T47D (cell line): ENCODE data around the gene TMEM98.
A peak's percentile ranks its signal among the peaks of the same experiment; 100 is the strongest.
"Not testable (repeated sequence)": the region's sequence is repeated elsewhere in the genome, so short reads cannot be mapped to it uniquely, and the experiment has no call there.

Experiments
- DNase-seq, 2 experiments: peaks; one replicate each; pipeline versions ENCODE4 v3.0.0 to v3.0.0-alpha.2; 2011 to 2012; ENCODE audit warnings: low read depth in 1 of 2, low spot score in 1 of 2
- JUND ChIP-seq: IDR thresholded peaks from 2 replicates; pipeline ENCODE4 v1.6.1; 2012; ENCODE audit warnings: low read depth
- in situ Hi-C: cut with HindIII; loops from 2 replicates; pipeline ENCODE4 v1.10.0; 2016; ENCODE audit warnings: low sequenced_read_pairs, low pct_unique_long_range_greater_than_20kb

The TMEM98 gene

GRCh38 chr17:32936894-32937500 lies 9.0 kb downstream of the TMEM98 start:
- TF ChIP-seq JUND, result no peak
- DNase-seq, result peak; percentile 81
- in situ Hi-C loops, result no loop called here

- TF ChIP-seq JUND, result no peak
- in situ Hi-C loops, result no loop called here
- DNase-seq, result peak in 1 of 2 experiments; percentile 29
These were observed 12.9 kb downstream of the TMEM98 start for GRCh38 chr17:32940706-32941390.

DNA sequence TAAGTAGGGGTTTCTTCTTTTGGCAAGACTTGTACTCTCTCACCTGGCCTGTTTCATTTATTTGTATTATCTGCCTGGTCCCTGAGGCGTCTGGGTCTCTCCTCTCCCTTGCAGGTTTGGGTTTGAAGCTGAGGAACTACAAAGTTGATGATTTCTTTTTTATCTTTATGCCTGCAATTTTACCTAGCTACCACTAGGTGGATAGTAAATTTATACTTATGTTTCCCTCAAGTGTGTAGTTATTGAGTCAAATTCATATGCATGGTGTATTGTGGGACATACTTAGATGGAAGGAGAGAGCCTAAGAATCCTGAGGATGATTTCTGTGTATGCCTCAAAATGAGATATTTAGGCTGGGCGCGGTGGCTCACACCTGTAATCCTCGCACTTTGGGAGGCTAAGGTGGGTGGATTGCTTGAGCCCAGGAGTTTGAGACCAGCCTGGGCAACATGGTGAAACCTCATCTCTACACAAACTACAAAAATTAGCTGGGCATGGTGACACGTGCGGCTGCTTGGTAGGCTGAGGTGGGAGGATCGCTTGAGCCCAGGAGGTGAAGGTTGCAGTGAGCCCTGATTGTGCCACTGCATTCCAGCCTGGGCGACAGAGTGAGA lies 13.6 kb downstream of the TMEM98 start:
- in situ Hi-C loops, result no loop called here
- TF ChIP-seq JUND, result no peak
- no peak for DNase-seq

- no peak for TF ChIP-seq JUND
These were observed 15.3 kb downstream of the TMEM98 start for GRCh38 chr17:32943206-32943605.

DNA sequence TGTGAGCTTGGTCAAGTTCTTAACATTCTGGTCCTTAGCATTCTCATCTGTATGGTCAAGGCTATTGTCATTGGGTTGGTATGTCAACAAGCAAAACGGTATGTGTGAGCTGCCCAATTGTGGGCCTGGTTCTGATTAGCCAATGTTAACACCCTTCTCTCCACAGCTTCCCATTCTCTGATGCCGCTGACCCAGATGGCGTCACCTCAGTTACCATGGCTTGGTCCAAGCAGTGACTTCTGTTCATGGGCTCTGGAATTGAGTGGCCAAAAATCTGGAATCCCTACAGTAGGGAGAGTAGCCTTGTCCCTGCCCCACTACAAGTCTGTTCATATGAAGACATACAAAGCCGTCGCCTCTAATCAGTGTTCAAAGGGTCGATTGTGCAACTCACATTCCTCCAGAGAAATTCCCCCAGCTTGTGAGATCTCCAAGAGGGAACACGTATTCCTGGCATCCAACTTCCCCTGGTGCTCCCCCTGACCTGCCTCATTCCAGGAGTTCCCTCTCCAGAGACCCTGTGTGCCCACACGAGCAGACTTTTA lies 15.8 kb downstream of the TMEM98 start:
- in situ Hi-C loops, result no loop called here
- no peak for DNase-seq
- TF ChIP-seq JUND, result no peak

More at GRCh38 chr17:32943206-32943605, 15.3 kb downstream of the TMEM98 start:
- in situ Hi-C loops, result no loop called here
- DNase-seq, result no peak

- no peak for DNase-seq
- TF ChIP-seq JUND, result no peak
- in situ Hi-C loops, result no loop called here
These were observed 16.5 kb downstream of the TMEM98 start for GRCh38 chr17:32944248-32945020.

- in situ Hi-C loops, result no loop called here
- no peak for TF ChIP-seq JUND
- DNase-seq, result no peak
These were observed 18.6 kb downstream of the TMEM98 start for GRCh38 chr17:32946375-32947135.

DNA sequence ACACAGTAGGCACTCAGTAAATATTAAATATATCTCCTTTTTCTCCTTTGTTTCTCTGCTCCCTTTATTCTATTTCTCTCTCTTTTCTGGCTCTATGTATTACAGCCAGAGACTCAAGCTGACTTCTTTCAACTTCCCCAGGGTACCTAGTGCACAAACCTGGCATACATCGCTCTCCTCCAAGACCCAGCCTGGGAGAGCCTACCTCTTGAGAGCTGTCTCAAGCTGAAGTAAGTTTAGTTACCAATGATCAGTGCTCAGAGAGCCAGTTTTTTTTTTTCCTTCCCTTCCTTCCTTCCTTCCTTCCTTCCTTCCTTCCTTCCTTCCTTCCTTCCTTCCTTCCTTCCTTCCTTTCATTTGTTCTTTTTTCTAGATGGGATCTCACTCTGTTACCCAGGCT lies 19.8 kb downstream of the TMEM98 start:
- in situ Hi-C loops, result no loop called here
- no peak for DNase-seq
- TF ChIP-seq JUND, result no peak

GRCh38 chr17:32949181-32949580 lies 21.2 kb downstream of the TMEM98 start:
- no peak for DNase-seq
- TF ChIP-seq JUND, result no peak
- in situ Hi-C loops, result no loop called here

GRCh38 chr17:32952491-32952890 lies 24.5 kb downstream of the TMEM98 start:
- in situ Hi-C loops, DNase-seq: not testable (repeated sequence)

GRCh38 chr17:32953045-32953444 lies 25.1 kb downstream of the TMEM98 start:
- in situ Hi-C loops, result no loop called here
- DNase-seq, result no peak
- TF ChIP-seq JUND, result no peak

- in situ Hi-C loops, result no loop called here
- TF ChIP-seq JUND, result no peak
- no peak for DNase-seq
These were observed 25.9 kb downstream of the TMEM98 start for GRCh38 chr17:32953857-32954256.
